ENCODE measurements around the gene PSMC1. TPM values are rescaled to one million over a fixed set of nuclear protein-coding genes. Genes with fewer than 3 reads are reported as not detected.
"Not testable (repeated sequence)": the region's sequence is repeated elsewhere in the genome, so short reads cannot be mapped to it uniquely, and the experiment has no call there.

The PSMC1 gene
- 79.1 TPM for polyA plus RNA-seq

- Mint-ChIP-seq H3K9me3 (peaks cover 2 to 9% (median 5%) of the 10 kb centered on the region in 3 donors), H3K36me3 (peaks cover 11% of the 10 kb centered on the region), H3K27me3 (peaks cover 2% of the 10 kb centered on the region), H3K27ac (peak within 1 kb of the TSS; percentile 85 to 99 (median 97)), H3K4me1 (peaks cover 24 to 40% (median 30%) of the 10 kb centered on the region in 3 donors), H3K4me3 (peak within 1 kb of the TSS; percentile 96 to 99 (median 98))
Observed at GRCh38 chr14:90256354-90257131, at the start of gene PSMC1. PSMC1 (plus strand) TSS chr14:90256553; CDS start chr14:90256598, 45 bp downstream.

GRCh38 chr14:90213099-90213748 is 43.1 kb upstream of the PSMC1 start:
- peaks cover 11% of the 10 kb centered on the region for H3K27me3 Mint-ChIP-seq
- H3K9me3 Mint-ChIP-seq: peaks cover 1 to 12% (median 7%) of the 10 kb centered on the region in 3 donors
- H3K36me3 Mint-ChIP-seq: no peaks in the 10 kb centered on the region
- no peaks in the 10 kb centered on the region for H3K4me1 Mint-ChIP-seq
- H3K4me3 Mint-ChIP-seq: peak overlapping the region in 1 of 4 donors; percentile 63
- H3K27ac Mint-ChIP-seq: no peak overlapping the region

- Mint-ChIP-seq H3K36me3 (no peaks in the 10 kb centered on the region), H3K9me3 (peaks cover 4 to 11% (median 9%) of the 10 kb centered on the region in 3 donors), H3K27me3 (peaks cover 12% of the 10 kb centered on the region), H3K4me3 (peak overlapping the region in 1 of 4 donors; percentile 19), H3K27ac (no peak overlapping the region), H3K4me1 (no peaks in the 10 kb centered on the region)
Observed at GRCh38 chr14:90228478-90228877, 27.9 kb upstream of the PSMC1 start.

GRCh38 chr14:90229942-90230341 is 26.4 kb upstream of the PSMC1 start:
- not testable (repeated sequence) for H3K36me3 Mint-ChIP-seq, H3K4me3 Mint-ChIP-seq, H3K9me3 Mint-ChIP-seq, H3K4me1 Mint-ChIP-seq, H3K27ac Mint-ChIP-seq
- H3K27me3 Mint-ChIP-seq: peaks cover 15% of the 10 kb centered on the region

GRCh38 chr14:90235179-90235976 is 21.0 kb upstream of the PSMC1 start:
- no peak overlapping the region for H3K27ac Mint-ChIP-seq
- H3K4me3 Mint-ChIP-seq: no peak overlapping the region
- no peaks in the 10 kb centered on the region for H3K36me3 Mint-ChIP-seq
- H3K4me1 Mint-ChIP-seq: no peaks in the 10 kb centered on the region
- H3K9me3 Mint-ChIP-seq: peaks cover 6 to 27% (median 14%) of the 10 kb centered on the region in 3 donors
- peaks cover 18% of the 10 kb centered on the region for H3K27me3 Mint-ChIP-seq

GRCh38 chr14:90239139-90239538 is 17.2 kb upstream of the PSMC1 start:
- Mint-ChIP-seq H3K27ac (no peak overlapping the region), H3K36me3 (peaks cover 3% of the 10 kb centered on the region), H3K27me3 (peaks cover 10% of the 10 kb centered on the region), H3K4me3 (no peak overlapping the region), H3K4me1 (no peaks in the 10 kb centered on the region), H3K9me3 (peaks cover 18 to 50% (median 29%) of the 10 kb centered on the region in 3 donors)

GRCh38 chr14:90242444-90242843 is 13.9 kb upstream of the PSMC1 start:
- Mint-ChIP-seq H3K27me3 (peaks cover 3% of the 10 kb centered on the region), H3K4me1 (no peaks in the 10 kb centered on the region), H3K27ac (no peak overlapping the region), H3K9me3 (peaks cover 15 to 45% (median 26%) of the 10 kb centered on the region in 3 donors), H3K36me3 (peaks cover 3% of the 10 kb centered on the region), H3K4me3 (no peak overlapping the region)

- Mint-ChIP-seq H3K4me3 (peak overlapping the region in 1 of 4 donors; percentile 3), H3K4me1 (no peaks in the 10 kb centered on the region), H3K9me3 (peaks cover 6 to 15% (median 13%) of the 10 kb centered on the region in 3 donors), H3K36me3 (no peaks in the 10 kb centered on the region), H3K27me3 (peaks cover 5% of the 10 kb centered on the region), H3K27ac (no peak overlapping the region)
Observed at GRCh38 chr14:90246936-90247335, 9.4 kb upstream of the PSMC1 start.

- not testable (repeated sequence) for H3K4me1 Mint-ChIP-seq, H3K27me3 Mint-ChIP-seq, H3K27ac Mint-ChIP-seq, H3K36me3 Mint-ChIP-seq, H3K4me3 Mint-ChIP-seq
- peaks cover 6 to 13% (median 11%) of the 10 kb centered on the region in 3 donors for H3K9me3 Mint-ChIP-seq
Observed at GRCh38 chr14:90247441-90247840, 8.9 kb upstream of the PSMC1 start.

- peaks cover 9 to 10% (median 9%) of the 10 kb centered on the region in 3 donors for H3K9me3 Mint-ChIP-seq
Observed at GRCh38 chr14:90248594-90248993, 7.8 kb upstream of the PSMC1 start.

GRCh38 chr14:90253826-90254225 is 2.5 kb upstream of the PSMC1 start:
- Mint-ChIP-seq H3K4me3 (peak overlapping the region in 3 of 4 donors; percentile 67 to 96 (median 78)), H3K27ac (peak overlapping the region in 1 of 3 donors; percentile 79), H3K9me3 (peaks cover 2 to 7% (median 5%) of the 10 kb centered on the region in 3 donors), H3K4me1 (peaks cover 24 to 34% (median 30%) of the 10 kb centered on the region in 3 donors), H3K27me3 (peaks cover 3% of the 10 kb centered on the region), H3K36me3 (peaks cover 6% of the 10 kb centered on the region)

More at GRCh38 chr14:90248594-90248993, 7.8 kb upstream of the PSMC1 start:
- Mint-ChIP-seq H3K27me3 (peaks cover 5% of the 10 kb centered on the region), H3K27ac (no peak overlapping the region), H3K36me3 (peaks cover 4% of the 10 kb centered on the region), H3K4me1 (peaks cover 0 to 3% (median 0%) of the 10 kb centered on the region in 3 donors), H3K4me3 (no peak overlapping the region)

GRCh38 chr14:90255871-90256270 is 482 bp upstream of the PSMC1 start:
- peak overlapping the region in 2 of 3 donors; percentile 85 to 99 for H3K27ac Mint-ChIP-seq

GRCh38 chr14:90263748-90264449 is 7.5 kb downstream of the PSMC1 start:
- peak overlapping the region in 1 of 3 donors; percentile 27 for H3K27ac Mint-ChIP-seq
- H3K27me3 Mint-ChIP-seq: no peaks in the 10 kb centered on the region
- peaks cover 0 to 6% (median 3%) of the 10 kb centered on the region in 3 donors for H3K4me1 Mint-ChIP-seq
- peaks cover 0 to 5% (median 2%) of the 10 kb centered on the region in 3 donors for H3K9me3 Mint-ChIP-seq
- no peak overlapping the region for H3K4me3 Mint-ChIP-seq
- H3K36me3 Mint-ChIP-seq: peaks cover 10% of the 10 kb centered on the region

More at GRCh38 chr14:90255871-90256270, 482 bp upstream of the PSMC1 start:
- peaks cover 24 to 38% (median 30%) of the 10 kb centered on the region in 3 donors for H3K4me1 Mint-ChIP-seq
- H3K36me3 Mint-ChIP-seq: peaks cover 11% of the 10 kb centered on the region
- peaks cover 2% of the 10 kb centered on the region for H3K27me3 Mint-ChIP-seq
- H3K9me3 Mint-ChIP-seq: peaks cover under 1 to 5% (median 4%) of the 10 kb centered on the region in 3 donors
- H3K4me3 Mint-ChIP-seq: peak overlapping the region; percentile 96 to 99 (median 98)
